Ovary (tissue), 3 donors: ENCODE measurements around the gene BRD4.

Experiments used
- CTCF ChIP-seq, 3 donors: fragments of 450-650 bp in 2 of 3; fragments of 200-600 bp in 1 of 3; IDR thresholded peaks; one replicate each; pipeline versions ENCODE4 v1.5.1 to v1.8.0; 2016 to 2022; ENCODE audit warnings: antibody characterized with exemption in 3 of 3, mild to moderate bottlenecking in 1 of 3
- EP300 ChIP-seq: sonication (generic); formaldehyde crosslinking; IDR thresholded peaks from one replicate; pipeline ENCODE4 v1.6.1; 2017; ENCODE audit warnings: antibody characterized with exemption
- donor health status: DM: no; HTN: no; CAD: no.

- TF ChIP-seq EP300 (no peak), CTCF (IDR thresholded peaks at IDR 0.05) (no peak)
Observed at GRCh38 chr19:15269806-15270205, 62.5 kb downstream of the BRD4 start.
